ENCODE data around the gene RXFP1.

Gene RXFP1

GRCh38 chr4:158671915-158672806 lies 150.5 kb downstream of the RXFP1 start, which contains the start of gene ETFDH:
Gene ETFDH, plus strand, starts transcription at chr4:158672296. Its CDS starts 161 bp downstream, at chr4:158672457.
- no peaks in the 10 kb centered on the region for H3K27me3 ChIP-seq (ENCODE audit: insufficient read depth, low read length, poor library complexity, severe bottlenecking)
- peak within 1 kb of the TSS; percentile 98 for H2AFZ ChIP-seq (ENCODE audit: low read length)
- no peaks in the 10 kb centered on the region for H3K9me2 ChIP-seq (replicated peaks; ENCODE audit: low read depth, low read length)
- H3F3A ChIP-seq (ENCODE audit: low read depth), result no peaks in the 10 kb centered on the region; the same call in 1 of the 2 replicates
- no peaks in the 10 kb centered on the region for H3K36me3 ChIP-seq (ENCODE audit: insufficient read depth, low read length)
- TF ChIP-seq, protein P1, sequence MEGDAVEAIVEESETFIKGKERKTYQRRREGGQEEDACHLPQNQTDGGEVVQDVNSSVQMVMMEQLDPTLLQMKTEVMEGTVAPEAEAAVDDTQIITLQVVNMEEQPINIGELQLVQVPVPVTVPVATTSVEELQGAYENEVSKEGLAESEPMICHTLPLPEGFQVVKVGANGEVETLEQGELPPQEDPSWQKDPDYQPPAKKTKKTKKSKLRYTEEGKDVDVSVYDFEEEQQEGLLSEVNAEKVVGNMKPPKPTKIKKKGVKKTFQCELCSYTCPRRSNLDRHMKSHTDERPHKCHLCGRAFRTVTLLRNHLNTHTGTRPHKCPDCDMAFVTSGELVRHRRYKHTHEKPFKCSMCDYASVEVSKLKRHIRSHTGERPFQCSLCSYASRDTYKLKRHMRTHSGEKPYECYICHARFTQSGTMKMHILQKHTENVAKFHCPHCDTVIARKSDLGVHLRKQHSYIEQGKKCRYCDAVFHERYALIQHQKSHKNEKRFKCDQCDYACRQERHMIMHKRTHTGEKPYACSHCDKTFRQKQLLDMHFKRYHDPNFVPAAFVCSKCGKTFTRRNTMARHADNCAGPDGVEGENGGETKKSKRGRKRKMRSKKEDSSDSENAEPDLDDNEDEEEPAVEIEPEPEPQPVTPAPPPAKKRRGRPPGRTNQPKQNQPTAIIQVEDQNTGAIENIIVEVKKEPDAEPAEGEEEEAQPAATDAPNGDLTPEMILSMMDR (conservative IDR thresholded peaks at IDR 0.05; ENCODE audit: low read length), result peak; percentile 80
- no peak for TF ChIP-seq EZH2phosphoT487 (IDR thresholded peaks at IDR 0.05; ENCODE audit: borderline replicate concordance)
- peaks cover 36% of the 10 kb centered on the region for H3K4me1 ChIP-seq (ENCODE audit: insufficient read depth, low read length, poor library complexity, severe bottlenecking)
- H3K9ac ChIP-seq (ENCODE audit: low read depth, low read length, poor library complexity, severe bottlenecking), result peak within 1 kb of the TSS; percentile 92
- peak within 1 kb of the TSS; percentile 93 for H3K4me2 ChIP-seq (ENCODE audit: low read depth, low read length, poor library complexity, severe bottlenecking)
- H4K20me1 ChIP-seq (ENCODE audit: insufficient read depth, low read length, poor library complexity, severe bottlenecking), result peaks cover 34% of the 10 kb centered on the region
- peaks cover 45% of the 10 kb centered on the region for H3K79me2 ChIP-seq (ENCODE audit: insufficient read depth, low read length)
- no peaks in the 10 kb centered on the region for H3K9me3 ChIP-seq (ENCODE audit: insufficient read depth, low read depth, low read length)
- peak within 1 kb of the TSS; percentile 88 for H3K4me3 ChIP-seq (ENCODE audit: low read length, poor library complexity, severe bottlenecking)

DNA sequence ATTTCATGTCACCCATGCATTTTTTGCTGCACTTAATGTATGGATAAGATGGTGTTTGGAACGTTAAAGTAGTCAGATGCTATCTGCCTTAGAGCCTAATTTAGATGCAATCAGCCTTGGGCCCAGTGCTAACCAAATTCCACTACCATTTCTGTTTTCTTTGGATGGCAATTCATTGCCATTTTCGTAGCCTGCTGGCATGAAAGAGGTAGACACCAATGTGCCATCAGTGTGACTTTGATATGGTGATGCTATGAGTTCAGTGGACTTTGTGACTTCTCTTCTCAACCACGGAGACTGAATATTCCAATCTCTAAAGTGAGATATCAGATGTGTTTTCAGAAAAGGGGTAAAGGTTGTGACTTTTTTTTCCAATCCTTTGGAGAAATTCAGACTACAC lies 152.0 kb downstream of the RXFP1 start:
- H3K9ac ChIP-seq (ENCODE audit: low read depth, low read length, poor library complexity, severe bottlenecking), result no peak overlapping the region
- H3K4me1 ChIP-seq (ENCODE audit: insufficient read depth, low read length, poor library complexity, severe bottlenecking), result peaks cover 23% of the 10 kb centered on the region
- H3K27me3 ChIP-seq (ENCODE audit: insufficient read depth, low read length, poor library complexity, severe bottlenecking), result no peaks in the 10 kb centered on the region
- peaks cover 20% of the 10 kb centered on the region for H4K20me1 ChIP-seq (ENCODE audit: insufficient read depth, low read length, poor library complexity, severe bottlenecking)
- H3K4me3 ChIP-seq (ENCODE audit: low read length, poor library complexity, severe bottlenecking), result no peak overlapping the region
- H3K4me2 ChIP-seq (ENCODE audit: low read depth, low read length, poor library complexity, severe bottlenecking), result peak overlapping the region; percentile 92
- TF ChIP-seq EZH2phosphoT487 (IDR thresholded peaks at IDR 0.05; ENCODE audit: borderline replicate concordance), result no peak
- TF ChIP-seq, protein P1 (conservative IDR thresholded peaks at IDR 0.05; ENCODE audit: low read length), result no peak
- H3K9me3 ChIP-seq (ENCODE audit: insufficient read depth, low read depth, low read length), result no peaks in the 10 kb centered on the region
- H3K36me3 ChIP-seq (ENCODE audit: insufficient read depth, low read length), result no peaks in the 10 kb centered on the region
- H3K79me2 ChIP-seq (ENCODE audit: insufficient read depth, low read length), result peaks cover 30% of the 10 kb centered on the region
- H2AFZ ChIP-seq (ENCODE audit: low read length), result no peak overlapping the region
- no peaks in the 10 kb centered on the region; the same call in 1 of the 2 replicates for H3F3A ChIP-seq (ENCODE audit: low read depth)
- H3K9me2 ChIP-seq (replicated peaks; ENCODE audit: low read depth, low read length), result no peaks in the 10 kb centered on the region

DNA sequence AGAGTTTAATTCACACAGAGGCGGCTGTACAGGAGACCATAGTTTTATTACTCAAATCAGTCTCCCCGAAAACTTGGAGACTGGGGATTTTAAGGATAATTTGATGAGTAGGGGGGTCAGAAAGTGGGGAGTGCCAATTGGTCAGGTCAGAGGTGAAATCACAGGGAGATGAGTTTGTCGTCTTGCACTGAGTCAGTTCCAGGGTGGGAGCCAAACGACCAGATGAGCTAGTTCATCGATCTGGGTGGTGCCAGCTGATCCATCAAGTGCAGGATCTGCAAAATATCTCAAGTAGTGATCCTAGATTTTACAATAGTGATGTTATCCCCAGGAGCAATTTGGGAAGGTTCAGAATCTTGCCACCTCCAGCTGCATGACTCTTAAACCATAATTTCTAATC lies 154.4 kb downstream of the RXFP1 start:
- H3K4me1 ChIP-seq (ENCODE audit: insufficient read depth, low read length, poor library complexity, severe bottlenecking), result peaks cover 10% of the 10 kb centered on the region
- H3K27me3 ChIP-seq (ENCODE audit: insufficient read depth, low read length, poor library complexity, severe bottlenecking), result no peaks in the 10 kb centered on the region
- no peak overlapping the region for H3K9ac ChIP-seq (ENCODE audit: low read depth, low read length, poor library complexity, severe bottlenecking)
- H3K79me2 ChIP-seq (ENCODE audit: insufficient read depth, low read length), result peaks cover 6% of the 10 kb centered on the region
- H4K20me1 ChIP-seq (ENCODE audit: insufficient read depth, low read length, poor library complexity, severe bottlenecking), result no peaks in the 10 kb centered on the region
- no peak overlapping the region for H3K4me3 ChIP-seq (ENCODE audit: low read length, poor library complexity, severe bottlenecking)
- no peaks in the 10 kb centered on the region for H3K36me3 ChIP-seq (ENCODE audit: insufficient read depth, low read length)
- H3K4me2 ChIP-seq (ENCODE audit: low read depth, low read length, poor library complexity, severe bottlenecking), result no peak overlapping the region
- H3F3A ChIP-seq (ENCODE audit: low read depth), result no peaks in the 10 kb centered on the region
- no peak overlapping the region for H2AFZ ChIP-seq (ENCODE audit: low read length)
- TF ChIP-seq, protein P1 (conservative IDR thresholded peaks at IDR 0.05; ENCODE audit: low read length), result no peak
- no peak for TF ChIP-seq EZH2phosphoT487 (IDR thresholded peaks at IDR 0.05; ENCODE audit: borderline replicate concordance)
- H3K9me2 ChIP-seq (replicated peaks; ENCODE audit: low read depth, low read length), result no peaks in the 10 kb centered on the region
- no peaks in the 10 kb centered on the region for H3K9me3 ChIP-seq (ENCODE audit: insufficient read depth, low read depth, low read length)

All from Loucy (cell line).